ENCODE data around the gene G6PC1.
"Not testable (repeated sequence)": the region's sequence is repeated elsewhere in the genome, so short reads cannot be mapped to it uniquely, and the experiment has no call there.

G6PC1 gene

GRCh38 chr17:42901535-42902229 is 1.1 kb downstream of the G6PC1 start:
- no peak for DNase-seq (ENCODE audit: low read depth in 2 of 2)

DNA sequence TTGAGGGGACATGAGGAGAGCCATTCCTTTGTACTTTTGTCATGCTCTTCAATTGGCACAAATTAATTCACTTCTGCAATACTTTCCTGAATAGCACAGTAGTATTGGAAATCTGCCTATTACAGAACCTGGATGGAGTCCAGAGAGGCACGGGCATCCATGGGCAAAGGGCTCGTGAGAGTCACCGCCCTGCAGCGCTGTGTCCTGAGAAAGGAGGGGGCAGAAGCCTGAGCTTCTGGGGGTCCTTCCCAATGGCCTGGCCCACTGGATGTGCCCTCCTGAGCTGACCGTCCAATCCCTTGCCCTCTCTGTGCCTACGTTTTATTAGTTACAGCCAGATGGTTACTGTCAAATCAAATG is 3.5 kb downstream of the G6PC1 start:
- no peak for DNase-seq (ENCODE audit: low read depth in 2 of 2)

DNA sequence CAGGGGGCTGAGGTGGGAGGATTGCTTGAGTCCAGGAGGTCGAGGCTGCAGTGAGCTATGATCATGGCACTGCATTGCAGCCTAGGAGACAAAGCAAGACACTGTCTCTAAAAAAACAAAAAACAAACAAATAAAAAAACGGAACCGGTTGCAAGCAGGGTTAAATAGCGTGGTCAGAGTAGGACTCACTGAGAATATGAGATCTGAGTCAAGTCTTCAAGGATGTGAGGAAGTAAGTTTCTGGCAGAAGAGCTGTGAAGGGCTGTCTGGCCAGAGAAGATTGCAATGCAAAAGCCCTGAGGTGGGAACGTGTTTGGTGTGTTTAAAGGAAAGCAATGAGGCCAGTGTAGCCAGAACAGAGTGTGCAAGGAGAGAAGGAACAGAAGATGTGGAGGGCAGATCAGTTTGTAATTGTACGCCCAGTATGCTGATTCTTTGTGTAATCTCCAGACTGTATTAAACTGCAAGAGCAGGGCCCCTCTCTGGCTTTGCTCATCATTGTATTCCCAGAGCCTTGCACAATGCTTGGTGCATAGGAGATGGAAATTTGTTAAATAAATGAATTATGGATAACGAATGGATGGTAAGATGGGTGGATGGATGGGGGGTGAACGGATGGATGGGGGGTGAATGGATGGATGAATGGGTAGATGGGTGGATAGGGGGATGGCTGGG is 6.3 kb downstream of the G6PC1 start:
- no peak for DNase-seq (ENCODE audit: low read depth in 2 of 2)

- DNase-seq (ENCODE audit: low read depth in 2 of 2): no peak
These were observed 8.5 kb downstream of the G6PC1 start for GRCh38 chr17:42908872-42909700.

DNA sequence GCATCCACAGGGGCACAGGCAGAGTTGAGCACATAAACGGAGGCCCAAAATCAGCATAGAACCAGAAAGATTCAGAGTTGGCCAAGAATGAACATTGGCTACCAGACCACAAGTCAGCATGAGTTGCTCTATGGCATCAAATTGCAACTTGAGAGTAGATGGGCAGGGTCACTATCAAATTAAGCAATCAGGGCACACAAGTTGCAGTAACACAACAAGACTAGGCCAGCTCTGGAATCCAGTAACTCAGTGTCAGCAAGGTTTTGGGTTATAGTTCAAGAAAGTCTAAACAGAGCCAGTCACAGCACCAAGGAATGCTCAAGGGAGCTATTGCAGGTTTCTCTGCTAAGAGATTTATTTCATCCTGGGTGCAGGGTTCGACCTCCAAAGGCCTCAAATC is 12.9 kb downstream of the G6PC1 start:
- DNase-seq (ENCODE audit: low read depth in 2 of 2): no peak

GRCh38 chr17:42913981-42914617 is 13.5 kb downstream of the G6PC1 start:
- DNase-seq (ENCODE audit: low read depth in 2 of 2): no peak

- not testable (repeated sequence) for DNase-seq (ENCODE audit: low read depth in 2 of 2)
These were observed 14.7 kb downstream of the G6PC1 start for GRCh38 chr17:42915288-42915687.

DNA sequence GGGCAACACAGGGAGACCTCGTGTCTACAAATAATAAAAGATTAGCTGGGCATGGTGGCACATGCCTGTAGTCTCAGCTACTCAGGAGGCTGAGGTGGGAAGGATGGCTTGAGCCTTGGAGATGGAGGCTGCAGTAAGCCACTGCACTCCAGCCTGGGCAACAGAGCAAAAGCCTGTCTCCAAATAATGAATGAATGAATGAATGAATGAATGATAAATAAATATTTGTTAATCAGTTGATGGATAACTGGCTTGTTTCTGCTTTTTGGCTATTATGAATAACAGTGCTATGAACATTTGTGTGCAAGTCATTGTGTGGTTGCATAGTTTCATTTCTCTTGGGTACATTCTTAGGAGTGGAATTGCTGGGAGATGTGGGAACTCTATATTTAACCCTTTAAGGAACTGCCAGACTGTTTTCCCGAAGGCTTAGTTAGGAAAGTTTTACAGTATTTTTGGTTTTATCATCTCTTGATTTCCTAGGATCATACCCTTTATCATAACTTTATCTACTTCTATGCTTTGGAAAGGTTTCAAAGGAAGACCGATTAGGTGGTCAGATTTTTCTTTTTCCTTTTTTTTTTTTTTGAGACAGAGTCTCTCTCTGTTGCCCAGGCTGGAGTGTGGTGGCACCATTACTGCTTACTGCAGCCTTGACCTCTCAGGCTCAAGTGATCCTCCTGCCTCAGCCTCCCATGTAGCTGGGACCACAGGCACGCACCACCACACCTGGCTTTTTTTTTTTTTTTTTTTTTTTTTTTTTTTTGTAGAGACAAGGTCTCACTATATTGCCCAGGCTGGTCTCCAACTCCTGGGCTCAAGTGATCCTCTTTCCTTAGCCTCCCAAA is 16.0 kb downstream of the G6PC1 start:
- not testable (repeated sequence) for DNase-seq (ENCODE audit: low read depth in 2 of 2)

DNA sequence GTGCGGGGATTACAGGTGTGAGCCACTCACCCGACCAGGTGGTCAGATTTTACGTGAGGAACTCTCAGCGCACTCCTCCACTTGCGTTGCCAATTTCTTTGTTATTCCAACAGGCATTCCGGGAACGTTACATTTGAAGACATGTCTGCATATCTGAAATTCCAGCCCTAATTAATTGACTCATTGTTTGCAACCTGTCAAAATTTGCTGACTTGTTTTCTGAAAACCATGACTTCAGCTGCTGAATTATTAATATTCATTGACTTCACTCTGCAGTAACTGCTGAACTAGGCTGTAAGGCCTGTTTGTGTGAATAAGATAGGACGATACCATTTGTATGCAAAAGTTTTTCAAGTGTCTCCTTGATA is 16.6 kb downstream of the G6PC1 start:
- DNase-seq (ENCODE audit: low read depth in 2 of 2): no peak

- no peak for DNase-seq (ENCODE audit: low read depth in 2 of 2)
These were observed 18.4 kb downstream of the G6PC1 start for GRCh38 chr17:42918902-42919521.

DNA sequence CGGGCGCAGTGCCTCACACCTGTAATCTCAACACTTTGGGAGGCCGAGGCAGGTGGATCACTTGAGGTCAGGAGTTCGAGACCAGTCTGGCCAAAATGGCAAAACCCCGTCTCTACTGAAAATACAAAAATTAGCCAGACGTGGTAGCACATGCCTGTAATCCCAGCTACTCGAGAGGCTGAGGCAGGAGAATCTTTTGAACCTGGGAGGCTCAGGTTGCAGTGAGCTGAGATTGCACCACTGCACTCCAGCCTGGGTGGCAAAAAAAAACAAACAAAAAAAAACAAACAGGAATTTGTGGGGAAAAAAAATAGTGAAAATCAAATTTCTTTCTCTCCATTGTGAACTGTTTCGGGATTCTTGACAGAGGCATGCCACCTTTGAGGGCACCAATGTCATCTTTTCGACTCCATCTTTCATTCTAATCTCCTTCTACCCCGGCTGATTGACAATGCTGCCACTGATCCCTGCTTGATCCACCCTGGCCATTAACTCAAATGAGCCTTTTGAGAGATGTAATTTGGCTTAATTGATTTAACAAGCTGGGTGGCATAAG is 19.0 kb downstream of the G6PC1 start:
- DNase-seq (ENCODE audit: low read depth in 2 of 2): not testable (repeated sequence)

DNA sequence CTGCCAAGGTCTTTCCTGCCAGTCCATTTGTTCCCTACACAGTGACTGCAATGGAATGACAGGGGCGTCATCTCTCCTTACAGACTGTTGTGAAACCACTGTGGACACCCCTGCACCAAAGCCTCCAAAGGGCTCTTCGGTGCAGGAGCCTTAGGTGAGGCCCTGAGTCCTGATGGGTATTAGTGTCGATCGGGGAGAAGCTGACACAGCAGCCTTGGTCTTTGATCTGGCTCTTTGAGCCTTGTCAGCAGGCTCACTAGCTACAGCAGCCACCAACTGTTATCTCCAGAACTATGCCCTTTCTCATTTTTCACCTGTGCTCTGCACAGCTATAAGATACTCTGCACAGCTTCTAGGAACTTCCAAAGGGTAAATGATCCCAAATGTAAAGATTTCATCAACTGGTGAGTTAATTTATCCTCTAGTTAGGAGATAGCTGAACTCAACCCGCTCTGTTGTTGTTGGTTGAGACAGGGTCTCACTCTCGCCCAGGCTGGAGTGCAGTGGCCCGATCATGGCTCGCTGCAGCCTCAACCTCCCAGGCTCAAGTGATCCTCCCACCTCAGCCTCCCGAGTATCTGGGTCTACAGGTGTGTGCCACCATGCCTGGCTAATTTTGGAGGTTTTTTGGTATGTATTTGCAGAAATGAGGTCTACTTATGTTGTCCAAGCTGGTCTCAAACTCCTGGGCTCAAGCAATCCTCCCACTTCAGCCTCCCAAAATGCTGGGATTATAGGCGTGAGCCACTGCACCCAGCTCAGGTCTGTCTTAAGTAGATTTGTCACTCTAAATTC is 19.7 kb downstream of the G6PC1 start:
- DNase-seq (ENCODE audit: low read depth in 2 of 2): no peak

DNA sequence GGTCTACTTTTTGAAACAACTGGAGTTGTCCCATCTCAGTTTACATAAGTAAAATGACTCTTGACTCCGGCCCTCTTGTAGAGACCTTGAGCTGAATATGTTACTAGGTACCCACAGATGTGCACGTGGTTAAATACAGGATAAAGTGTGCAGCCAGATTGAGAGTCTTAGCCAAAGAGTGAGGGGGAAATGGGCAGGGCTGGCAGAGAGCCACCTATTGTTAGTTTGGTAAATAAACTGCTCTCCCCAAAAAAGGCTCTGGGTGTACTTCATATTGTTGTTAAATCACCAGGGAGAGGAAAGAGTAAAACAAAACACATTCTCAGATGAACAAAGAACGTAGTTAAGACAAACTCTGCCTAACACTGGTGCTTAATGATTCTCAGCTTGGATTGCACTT is 20.3 kb downstream of the G6PC1 start:
- no peak for DNase-seq (ENCODE audit: low read depth in 2 of 2)

GRCh38 chr17:42922294-42922693 is 21.7 kb downstream of the G6PC1 start:
- DNase-seq (ENCODE audit: low read depth in 2 of 2): no peak

GRCh38 chr17:42923472-42923871 is 22.9 kb downstream of the G6PC1 start:
- DNase-seq (ENCODE audit: low read depth in 2 of 2): not testable (repeated sequence)

GRCh38 chr17:42924891-42925290 is 24.3 kb downstream of the G6PC1 start:
- DNase-seq (ENCODE audit: low read depth in 2 of 2): no peak

GRCh38 chr17:42928714-42929496 is 28.3 kb downstream of the G6PC1 start:
- DNase-seq (ENCODE audit: low read depth in 2 of 2): peak in 1 of 2 donors; percentile 8

DNA sequence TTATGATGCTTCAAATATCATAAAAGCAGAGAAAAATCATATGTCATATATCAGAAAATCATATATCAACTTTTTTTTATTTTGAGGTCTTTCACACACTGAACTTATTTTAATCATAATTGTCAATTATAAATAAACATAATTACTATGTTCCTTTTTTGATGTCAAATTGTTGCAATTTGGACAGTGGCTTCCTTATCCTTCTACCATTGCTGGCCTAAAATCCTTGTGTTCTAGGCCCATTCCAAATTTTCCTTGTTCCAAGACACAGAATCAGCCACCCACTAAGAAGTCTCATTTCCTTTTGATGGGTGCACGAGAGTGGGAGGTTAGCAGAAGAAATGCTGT is 28.9 kb downstream of the G6PC1 start:
- no peak for DNase-seq (ENCODE audit: low read depth in 2 of 2)

Measured in activated CD8-positive, alpha-beta memory T cell treated with anti-CD3 and anti-CD28 coated beads for 4 hours (primary cell).